ENCODE data around the gene TMCC1.

The TMCC1 gene

DNA sequence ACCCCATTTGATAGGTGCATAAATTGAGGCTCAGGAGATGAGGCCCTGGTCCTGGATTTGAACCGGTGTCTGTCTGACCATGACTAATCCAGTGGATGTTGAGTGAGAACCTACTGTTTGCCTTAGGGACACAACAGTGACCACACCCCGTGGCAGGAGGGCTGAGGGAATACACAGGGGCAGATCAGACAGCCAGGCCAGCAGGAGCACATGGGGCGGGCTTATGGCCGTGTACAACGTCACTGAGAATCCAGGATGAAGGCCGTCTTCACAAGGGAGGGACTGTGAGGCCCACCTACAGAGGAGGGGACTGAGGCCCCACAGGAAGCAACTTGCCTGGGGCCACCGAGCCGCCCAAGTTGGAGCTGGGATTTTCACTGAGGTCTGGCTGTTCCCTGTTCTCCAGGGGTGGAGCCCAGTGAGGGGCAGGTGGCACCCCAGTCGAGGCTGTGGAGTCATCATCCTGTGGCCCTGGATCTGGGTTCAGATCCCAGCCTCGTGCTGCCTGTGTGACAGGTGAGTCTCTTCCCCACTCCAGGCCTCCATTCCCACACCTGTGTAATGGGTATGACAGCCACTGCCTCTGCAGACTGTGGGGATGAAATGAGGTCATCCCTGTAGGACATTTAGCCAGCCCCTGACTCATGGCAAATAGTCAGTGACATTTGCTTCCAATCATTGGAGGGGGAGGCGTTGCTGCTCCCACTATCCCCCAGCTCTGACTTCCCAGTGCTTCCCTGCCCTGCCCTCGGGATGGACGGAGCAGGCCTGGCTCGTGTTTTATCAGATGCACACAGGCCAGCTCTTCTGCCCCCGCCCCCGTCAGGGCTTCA, 280.8 kb downstream of the TMCC1 start:
- no peak for TF ChIP-seq FOXP2 (optimal IDR thresholded peaks at IDR 0.05; ENCODE audit: borderline replicate concordance, extremely low read depth, extremely low read length, insufficient read depth)
- TF ChIP-seq SIN3A (IDR thresholded peaks at IDR 0.05; ENCODE audit: borderline replicate concordance, insufficient read depth, low read length) = no peak
- TF ChIP-seq POLR2AphosphoS5 (IDR thresholded peaks at IDR 0.05; ENCODE audit: low read depth, low read length) = no peak
- no peak for TF ChIP-seq TAF1 (IDR thresholded peaks at IDR 0.05; ENCODE audit: borderline replicate concordance, insufficient read depth, low read length)
- TF ChIP-seq, protein P1, sequence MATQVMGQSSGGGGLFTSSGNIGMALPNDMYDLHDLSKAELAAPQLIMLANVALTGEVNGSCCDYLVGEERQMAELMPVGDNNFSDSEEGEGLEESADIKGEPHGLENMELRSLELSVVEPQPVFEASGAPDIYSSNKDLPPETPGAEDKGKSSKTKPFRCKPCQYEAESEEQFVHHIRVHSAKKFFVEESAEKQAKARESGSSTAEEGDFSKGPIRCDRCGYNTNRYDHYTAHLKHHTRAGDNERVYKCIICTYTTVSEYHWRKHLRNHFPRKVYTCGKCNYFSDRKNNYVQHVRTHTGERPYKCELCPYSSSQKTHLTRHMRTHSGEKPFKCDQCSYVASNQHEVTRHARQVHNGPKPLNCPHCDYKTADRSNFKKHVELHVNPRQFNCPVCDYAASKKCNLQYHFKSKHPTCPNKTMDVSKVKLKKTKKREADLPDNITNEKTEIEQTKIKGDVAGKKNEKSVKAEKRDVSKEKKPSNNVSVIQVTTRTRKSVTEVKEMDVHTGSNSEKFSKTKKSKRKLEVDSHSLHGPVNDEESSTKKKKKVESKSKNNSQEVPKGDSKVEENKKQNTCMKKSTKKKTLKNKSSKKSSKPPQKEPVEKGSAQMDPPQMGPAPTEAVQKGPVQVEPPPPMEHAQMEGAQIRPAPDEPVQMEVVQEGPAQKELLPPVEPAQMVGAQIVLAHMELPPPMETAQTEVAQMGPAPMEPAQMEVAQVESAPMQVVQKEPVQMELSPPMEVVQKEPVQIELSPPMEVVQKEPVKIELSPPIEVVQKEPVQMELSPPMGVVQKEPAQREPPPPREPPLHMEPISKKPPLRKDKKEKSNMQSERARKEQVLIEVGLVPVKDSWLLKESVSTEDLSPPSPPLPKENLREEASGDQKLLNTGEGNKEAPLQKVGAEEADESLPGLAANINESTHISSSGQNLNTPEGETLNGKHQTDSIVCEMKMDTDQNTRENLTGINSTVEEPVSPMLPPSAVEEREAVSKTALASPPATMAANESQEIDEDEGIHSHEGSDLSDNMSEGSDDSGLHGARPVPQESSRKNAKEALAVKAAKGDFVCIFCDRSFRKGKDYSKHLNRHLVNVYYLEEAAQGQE (IDR thresholded peaks at IDR 0.05; ENCODE audit: insufficient read depth in 1 of 2, low read depth in 2 of 2, low read length in 2 of 2) = no peak

DNA sequence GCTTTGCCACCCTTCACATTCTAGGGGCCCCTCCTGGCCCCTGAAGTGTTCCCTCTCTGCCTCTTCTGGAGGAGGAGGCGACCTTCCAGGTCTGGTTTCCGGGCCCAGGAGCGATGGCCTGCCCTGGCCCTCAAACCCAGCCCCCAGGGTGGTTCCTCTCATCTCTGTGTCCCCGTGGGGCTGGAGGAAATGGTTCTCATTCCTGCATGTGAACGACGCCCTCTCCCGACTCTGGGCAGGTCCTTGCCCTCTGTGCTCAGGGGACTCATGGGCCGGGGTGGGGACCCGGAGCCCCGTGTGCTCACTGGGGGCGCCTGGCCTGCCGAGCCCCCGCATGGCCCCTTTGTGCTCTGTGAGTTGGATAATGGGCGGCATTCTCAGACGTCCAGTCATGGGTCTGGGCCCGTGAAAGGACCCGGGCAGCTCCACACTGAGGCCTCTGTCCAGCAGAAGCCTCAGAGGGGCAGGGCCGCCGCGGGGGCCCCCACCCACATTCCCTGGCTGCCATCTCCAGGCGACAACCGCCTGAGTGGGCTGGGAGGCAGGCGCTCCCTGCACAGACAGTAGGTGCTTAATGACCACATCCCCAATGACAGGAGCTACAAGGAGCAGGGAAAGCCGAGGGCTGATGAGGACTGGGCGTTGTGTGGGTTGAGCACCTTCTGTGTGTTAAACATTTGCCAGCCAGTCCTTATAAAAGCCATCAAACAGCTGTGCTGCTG, 281.5 kb downstream of the TMCC1 start:
- TF ChIP-seq POLR2AphosphoS5 (IDR thresholded peaks at IDR 0.05; ENCODE audit: low read depth, low read length) = no peak
- TF ChIP-seq TAF1 (IDR thresholded peaks at IDR 0.05; ENCODE audit: borderline replicate concordance, insufficient read depth, low read length) = no peak
- TF ChIP-seq, protein P1 (IDR thresholded peaks at IDR 0.05; ENCODE audit: insufficient read depth in 1 of 2, low read depth in 2 of 2, low read length in 2 of 2) = no peak
- no peak for TF ChIP-seq FOXP2 (optimal IDR thresholded peaks at IDR 0.05; ENCODE audit: borderline replicate concordance, extremely low read depth, extremely low read length, insufficient read depth)
- TF ChIP-seq SIN3A (IDR thresholded peaks at IDR 0.05; ENCODE audit: borderline replicate concordance, insufficient read depth, low read length) = no peak

DNA sequence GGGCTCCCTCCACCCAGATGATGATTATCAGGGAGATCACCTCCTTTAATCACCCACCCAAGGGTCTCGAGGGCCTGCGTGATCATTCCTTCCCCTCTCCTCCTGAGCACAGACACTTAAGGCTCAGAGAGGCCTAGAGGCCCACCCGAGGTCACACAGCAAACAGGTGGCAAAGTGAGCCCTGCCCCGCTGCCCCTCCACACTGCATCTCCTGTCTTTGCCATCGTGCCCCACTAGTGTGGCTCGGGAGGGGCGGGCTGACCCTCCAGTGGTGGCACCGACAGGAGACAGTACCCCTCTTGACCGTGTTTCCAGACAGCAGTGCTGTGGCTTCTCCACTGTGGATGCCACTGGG, 282.1 kb downstream of the TMCC1 start:
- TF ChIP-seq SIN3A (IDR thresholded peaks at IDR 0.05; ENCODE audit: borderline replicate concordance, insufficient read depth, low read length) = no peak
- TF ChIP-seq POLR2AphosphoS5 (IDR thresholded peaks at IDR 0.05; ENCODE audit: low read depth, low read length) = no peak
- no peak for TF ChIP-seq FOXP2 (optimal IDR thresholded peaks at IDR 0.05; ENCODE audit: borderline replicate concordance, extremely low read depth, extremely low read length, insufficient read depth)
- no peak for TF ChIP-seq TAF1 (IDR thresholded peaks at IDR 0.05; ENCODE audit: borderline replicate concordance, insufficient read depth, low read length)
- TF ChIP-seq, protein P1 (IDR thresholded peaks at IDR 0.05; ENCODE audit: insufficient read depth in 1 of 2, low read depth in 2 of 2, low read length in 2 of 2) = no peak

DNA sequence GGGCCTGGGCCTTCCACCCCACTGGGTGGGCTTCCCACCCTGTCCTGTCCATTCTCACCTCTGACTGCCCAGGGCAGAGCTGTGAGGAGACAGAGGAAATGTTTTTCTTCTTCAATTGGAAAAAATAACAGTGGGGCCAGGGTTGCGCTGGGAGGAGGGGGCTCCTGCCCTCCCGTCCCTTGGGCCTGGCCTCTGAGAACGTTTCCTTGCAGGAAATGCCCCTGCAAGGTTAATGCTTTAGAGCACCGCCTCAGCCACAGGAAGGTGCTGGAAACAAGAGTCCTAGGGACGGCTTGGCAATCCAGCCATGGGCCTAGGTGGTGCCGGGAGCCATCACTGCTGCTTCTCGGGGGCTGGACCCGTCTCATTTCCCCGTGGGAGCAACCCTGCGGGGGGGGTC, 283.2 kb downstream of the TMCC1 start:
- TF ChIP-seq POLR2AphosphoS5 (IDR thresholded peaks at IDR 0.05; ENCODE audit: low read depth, low read length) (no peak), SIN3A (IDR thresholded peaks at IDR 0.05; ENCODE audit: borderline replicate concordance, insufficient read depth, low read length) (no peak), FOXP2 (optimal IDR thresholded peaks at IDR 0.05; ENCODE audit: borderline replicate concordance, extremely low read depth, extremely low read length, insufficient read depth) (no peak), TAF1 (IDR thresholded peaks at IDR 0.05; ENCODE audit: borderline replicate concordance, insufficient read depth, low read length) (no peak)
- TF ChIP-seq, protein P1 (IDR thresholded peaks at IDR 0.05; ENCODE audit: insufficient read depth in 1 of 2, low read depth in 2 of 2, low read length in 2 of 2) = no peak
